GM21423 (cell line): ENCODE measurements around the gene HOMER2.
"Not testable (repeated sequence)": the region's sequence is repeated elsewhere in the genome, so short reads cannot be mapped to it uniquely, and the experiment has no call there.

Experiments used
- ATAC-seq: cut with Tn5 transposase; IDR thresholded peaks from one replicate; pipeline ENCODE4 v1.9.1; 2021; ENCODE audit warnings: mild to moderate bottlenecking, moderate library complexity; ENCODE audit not compliant: unreplicated experiment

HOMER2 gene

DNA sequence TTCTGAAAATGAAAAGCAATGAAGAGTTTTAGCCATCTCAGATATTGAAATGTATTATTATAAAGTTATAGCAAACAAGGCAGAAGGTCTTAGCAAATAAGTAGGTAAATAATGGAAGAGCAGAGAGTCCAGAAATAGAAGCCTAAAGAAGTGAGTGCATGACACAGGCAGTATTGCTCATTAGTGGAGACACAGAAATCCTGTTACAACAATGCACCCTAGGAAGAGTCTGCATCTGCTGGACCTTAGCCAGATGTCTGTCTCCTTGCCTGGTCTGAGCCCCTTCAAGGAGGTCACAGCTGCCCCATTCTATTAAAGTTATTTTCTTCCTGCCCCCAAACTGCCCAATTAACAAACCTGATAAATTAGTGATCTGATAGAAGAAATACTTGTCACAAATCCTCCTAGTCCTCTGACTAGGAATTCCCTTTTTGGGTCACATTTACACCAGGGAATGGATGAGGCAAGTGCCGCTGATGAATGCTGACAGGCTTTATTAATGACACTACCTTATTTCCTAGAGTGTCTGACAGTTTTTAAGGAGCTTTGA is 51.9 kb downstream of the HOMER2 start:
- ATAC-seq, result no peak

GRCh38 chr15:82898961-82899360 is 53.6 kb downstream of the HOMER2 start:
- ATAC-seq, result no peak

- ATAC-seq, result no peak
These were observed 56.5 kb downstream of the HOMER2 start for GRCh38 chr15:82895983-82896382.

GRCh38 chr15:82894971-82895520 is 57.5 kb downstream of the HOMER2 start:
- ATAC-seq, result no peak

DNA sequence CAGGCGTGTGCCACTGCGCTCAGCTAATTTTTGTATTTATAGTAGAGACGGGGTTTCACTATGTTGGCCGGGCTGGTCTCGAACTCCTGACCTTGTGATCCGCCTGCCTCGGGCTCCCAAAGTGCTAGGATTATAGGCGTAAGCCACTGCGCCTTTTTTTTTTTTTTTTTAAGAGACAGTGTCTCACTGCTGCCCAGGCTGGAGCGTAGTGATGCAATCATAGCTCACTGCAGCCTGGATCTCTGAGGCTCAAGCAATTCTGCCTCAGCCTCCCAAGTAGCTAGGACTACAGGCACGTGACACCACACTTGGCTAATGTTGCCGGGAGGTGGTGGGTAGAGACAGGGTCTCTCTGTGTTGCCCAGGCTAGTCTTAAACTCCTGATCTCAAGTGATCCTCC is 59.0 kb downstream of the HOMER2 start:
- ATAC-seq, result not testable (repeated sequence)

DNA sequence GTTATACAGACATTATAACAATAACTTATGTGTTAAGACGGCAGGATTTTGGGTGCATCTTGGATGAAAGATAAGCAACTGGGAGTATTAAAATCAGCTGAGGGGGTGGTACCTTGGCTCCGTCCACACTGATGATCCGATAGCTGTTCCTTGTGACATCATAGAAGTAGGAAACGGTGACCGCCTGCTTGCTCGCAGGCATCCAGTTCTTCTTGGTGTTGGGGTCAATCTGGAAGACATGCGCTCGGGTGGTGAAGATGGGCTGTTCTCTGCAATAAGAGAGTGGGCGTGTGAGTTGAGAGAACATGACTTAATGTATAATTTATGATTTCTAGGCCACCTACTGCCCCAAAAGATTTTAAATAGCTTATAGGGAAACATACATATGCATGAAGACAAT is 59.9 kb downstream of the HOMER2 start:
- ATAC-seq, result no peak

DNA sequence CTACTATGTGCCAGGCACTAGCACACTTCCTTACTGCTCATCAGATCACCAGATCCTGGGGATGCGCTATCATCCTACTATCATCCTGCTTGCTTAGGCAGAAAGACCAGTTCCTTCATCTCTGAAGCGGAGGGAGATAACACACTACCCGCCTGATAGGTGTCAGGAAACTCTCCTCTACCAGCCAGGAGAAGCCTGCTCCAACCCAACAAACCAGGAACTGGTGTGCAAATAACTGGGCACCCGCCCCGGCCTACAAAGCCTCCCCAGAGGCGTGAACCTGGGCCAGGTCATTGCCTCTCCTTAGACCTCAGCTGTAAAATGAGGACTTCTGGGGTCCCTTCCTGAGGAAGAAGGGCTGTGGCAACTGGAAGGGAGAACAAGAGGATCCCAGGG is 61.5 kb downstream of the HOMER2 start:
- no peak for ATAC-seq

GRCh38 chr15:82890338-82890994 is 62.1 kb downstream of the HOMER2 start:
- ATAC-seq, result no peak

DNA sequence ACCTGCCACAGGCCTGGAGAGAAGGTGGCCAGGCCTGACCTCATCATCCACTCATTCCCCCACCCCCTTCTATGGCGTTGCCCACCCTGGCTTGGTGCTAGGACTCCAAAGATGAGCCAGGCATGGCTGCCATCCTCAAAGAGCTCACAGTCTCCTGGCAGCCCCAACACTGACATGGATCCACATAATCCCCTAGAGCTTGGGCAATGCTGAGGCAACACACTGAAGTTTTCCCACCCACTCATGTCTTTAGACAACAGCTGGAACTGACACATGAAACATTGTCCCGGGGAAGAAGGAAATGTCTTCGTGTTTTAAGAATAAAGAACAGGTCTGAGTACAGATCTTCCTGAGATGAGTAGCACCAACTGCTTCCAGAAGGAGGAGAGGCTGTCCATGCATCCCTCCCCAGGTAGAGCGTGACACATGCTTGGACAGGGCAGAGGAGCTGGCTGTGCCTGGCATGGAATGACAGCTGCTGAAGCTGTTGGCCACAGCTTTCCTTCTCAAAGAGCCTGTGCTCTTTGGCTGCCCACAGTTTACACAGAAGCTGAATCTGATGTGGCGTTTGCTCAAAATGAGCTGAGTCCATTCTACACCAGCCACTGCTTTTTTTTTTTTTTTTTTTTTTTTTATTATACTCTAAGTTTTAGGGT is 70.1 kb downstream of the HOMER2 start:
- no peak for ATAC-seq

DNA sequence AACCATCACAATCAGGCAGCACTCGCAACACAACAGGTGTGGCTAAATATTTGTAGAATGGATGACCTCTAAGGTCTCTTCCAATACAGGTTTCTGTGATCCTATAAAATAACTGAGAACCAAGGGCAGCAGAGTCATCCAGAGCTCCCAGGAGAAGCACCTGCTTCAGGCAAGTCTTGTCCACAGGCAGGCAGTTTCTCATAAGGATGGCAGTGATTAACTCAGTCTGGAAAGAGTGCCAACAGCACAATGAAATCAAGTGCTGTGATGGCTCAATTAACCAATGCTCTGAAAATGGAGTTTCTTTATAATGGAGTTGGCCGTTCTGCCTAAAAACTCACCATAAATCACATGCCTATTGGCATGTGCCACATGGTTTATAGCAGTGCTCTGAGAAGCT is 70.8 kb downstream of the HOMER2 start:
- ATAC-seq, result no peak

DNA sequence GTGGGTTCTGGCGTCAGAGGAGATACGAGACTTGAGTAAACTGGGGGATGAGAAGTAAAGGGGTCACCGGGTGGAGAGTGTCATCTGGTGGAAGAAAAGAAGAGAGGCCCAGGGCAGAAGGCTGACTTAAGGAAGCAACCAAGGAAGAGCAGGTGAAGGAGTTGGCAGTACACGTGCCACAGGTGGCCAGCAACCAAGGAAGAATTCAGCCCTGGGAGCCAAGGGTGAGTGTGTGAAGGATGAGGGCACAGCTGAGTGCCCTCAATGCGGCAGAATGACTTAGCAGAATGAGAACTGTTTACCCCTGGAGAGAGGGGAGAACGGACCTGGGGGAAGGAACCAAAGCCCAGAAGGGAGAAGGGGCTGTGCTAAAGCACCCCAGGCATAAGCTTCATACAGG is 71.8 kb downstream of the HOMER2 start:
- ATAC-seq, result no peak

DNA sequence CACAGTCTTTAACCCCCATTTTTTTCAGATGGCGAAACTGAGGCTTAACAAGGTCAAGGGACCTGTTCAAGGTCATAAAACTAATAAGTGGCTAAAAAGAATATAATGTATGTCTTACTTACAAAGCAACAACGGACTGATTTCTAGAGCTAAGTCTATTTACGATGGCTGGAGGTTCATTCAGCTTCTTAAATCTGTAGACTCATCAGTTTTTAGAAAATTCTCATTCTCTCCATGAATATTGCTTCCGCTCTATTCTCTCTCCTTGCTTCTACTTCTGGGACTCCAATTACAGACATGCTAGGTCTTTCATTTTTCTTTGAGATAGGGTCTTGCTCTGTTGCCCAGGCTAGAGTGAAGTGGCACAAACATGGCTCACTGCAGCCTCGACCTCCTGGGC is 74.2 kb downstream of the HOMER2 start:
- no peak for ATAC-seq

DNA sequence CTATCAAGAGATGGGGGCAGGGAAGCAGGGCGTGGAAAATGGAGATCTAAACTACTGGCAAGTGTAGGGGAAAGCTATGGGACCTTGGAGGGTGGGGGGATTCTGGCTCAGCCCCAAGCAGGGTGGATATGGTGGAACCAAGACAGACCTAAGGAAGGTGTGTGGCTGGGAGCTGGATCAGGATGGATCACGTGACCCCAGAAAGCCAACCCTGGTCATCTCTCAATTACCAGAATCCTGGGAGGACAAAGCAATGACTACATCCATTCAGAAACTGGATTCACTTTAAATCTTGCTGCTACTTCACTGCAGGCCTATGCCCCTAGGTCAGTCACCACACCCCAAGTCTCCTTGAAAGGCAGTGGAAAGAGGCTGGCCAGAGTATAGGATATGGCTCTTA is 74.7 kb downstream of the HOMER2 start:
- no peak for ATAC-seq

- ATAC-seq, result no peak
These were observed 77.0 kb downstream of the HOMER2 start for GRCh38 chr15:82875411-82876003.

GRCh38 chr15:82874961-82875360 is 77.6 kb downstream of the HOMER2 start:
- ATAC-seq, result no peak

- ATAC-seq, result no peak
These were observed 78.3 kb downstream of the HOMER2 start for GRCh38 chr15:82874267-82874666.

GRCh38 chr15:82873000-82873680 is 79.4 kb downstream of the HOMER2 start:
- no peak for ATAC-seq

GRCh38 chr15:82871832-82872484 is 80.6 kb downstream of the HOMER2 start:
- no peak for ATAC-seq

- ATAC-seq, result no peak
These were observed 81.2 kb downstream of the HOMER2 start for GRCh38 chr15:82871358-82871757.

DNA sequence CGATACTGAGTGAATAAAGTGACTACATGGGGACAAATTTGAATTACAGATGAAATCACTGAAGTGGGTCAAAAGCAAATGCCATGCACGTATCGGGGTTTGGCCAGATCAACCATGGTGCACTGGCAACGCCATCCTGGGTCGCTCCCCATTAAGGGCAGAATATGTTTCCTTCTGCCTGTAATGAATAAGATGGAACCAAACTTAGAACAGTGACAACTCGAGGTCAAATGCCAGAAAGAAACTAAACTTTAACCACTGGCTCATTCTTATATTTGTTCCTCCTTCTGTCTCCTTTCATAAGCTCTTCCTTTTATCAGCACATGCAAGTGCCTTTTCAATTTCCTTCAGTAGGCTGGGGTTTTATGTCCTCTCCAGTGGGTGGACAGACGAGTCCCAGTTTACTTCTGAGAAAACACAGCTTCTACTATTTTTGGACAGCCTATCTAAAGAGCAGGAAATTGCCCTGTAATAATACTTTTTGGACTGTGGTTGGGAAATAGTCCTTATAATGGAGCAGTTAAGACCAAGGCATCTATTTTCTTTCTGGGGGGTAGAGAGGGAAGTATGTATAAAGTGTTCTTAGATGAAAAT is 81.7 kb downstream of the HOMER2 start:
- ATAC-seq, result no peak
